Colonic mucosa (tissue), 4 donors: Measurements from ENCODE around the gene ARHGAP15. TPM values are rescaled to one million over a fixed set of nuclear protein-coding genes. Genes with fewer than 3 reads are reported as not detected.

Experiments
- DNase-seq: peaks from one replicate; pipeline ENCODE4 v3.0.0-alpha.2; 2020
- H3K27ac ChIP-seq: fragments of 200-600 bp; one replicate; pipeline ENCODE4 v1.8.0; 2021
- H3K27me3 ChIP-seq: fragments of 200-600 bp; one replicate; pipeline ENCODE4 v1.8.0; 2021
- H3K36me3 ChIP-seq: fragments of 200-600 bp; one replicate; pipeline ENCODE4 v1.8.0; 2021
- H3K4me1 ChIP-seq: fragments of 200-600 bp; one replicate; pipeline ENCODE4 v1.8.0; 2021; ENCODE audit warnings: mild to moderate bottlenecking
- H3K4me3 ChIP-seq: fragments of 200-600 bp; one replicate; pipeline ENCODE4 v1.8.0; 2021
- H3K9ac ChIP-seq, 2 donors: one replicate each; pipeline ENCODE4 v1.7.0; 2013; ENCODE audit warnings: control low read depth in 2 of 2, low read depth in 2 of 2, low read length in 2 of 2
- H3K9me3 ChIP-seq: fragments of 200-600 bp; one replicate; pipeline ENCODE4 v1.8.0; 2021
- intact Hi-C: fragments of 100-400 bp; cut with DNase I; formaldehyde crosslinking; loops from one replicate; pipeline ENCODE4 v1.14.1; 2022
- total RNA-seq, 2 donors: library from RNA; stranded (reverse); fragmentation: NEBNext Ultra II Directional in 1 of 2; extraction: Animal tissue kit (Norgen Biotek cat#: 25700) in 1 of 2; gene quantifications; one replicate each; pipeline ENCODE4 v1.2.1, GENCODE V29; 2021
- TF ChIP-seq, protein P1 (sequence below): fragments of 200-600 bp; IDR thresholded peaks from one replicate; pipeline ENCODE4 v1.8.0; 2022; ENCODE audit warnings: antibody characterized with exemption, mild to moderate bottlenecking
- donor health status: healthy.
- donor health status: DM: no; HTN: no; CAD: no.
- donor health status: DM: no; HTN: no; CAD: no.

Gene ARHGAP15
- total RNA-seq, 2 donors from 2014 or later = 1.6 to 3.7 TPM

DNA sequence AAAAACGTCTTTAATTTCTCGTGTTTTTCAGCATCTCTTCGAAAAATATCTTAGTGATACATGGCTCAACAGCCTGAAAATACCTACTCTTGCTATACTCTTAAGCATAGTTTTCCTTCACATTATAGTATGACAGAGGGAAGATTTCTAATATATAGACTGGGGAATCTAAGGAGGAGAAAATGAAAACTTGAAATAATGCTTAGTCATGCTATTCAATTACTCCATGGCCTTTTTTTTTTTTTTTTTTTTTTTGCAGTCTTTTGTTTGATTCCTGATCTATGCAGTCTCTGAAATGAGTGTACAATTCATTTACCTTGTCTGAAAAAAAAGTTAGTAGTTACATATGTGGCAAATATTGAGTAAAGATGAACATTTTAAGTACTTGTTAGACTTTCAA lies 337.8 kb downstream of the ARHGAP15 start:
- Histone ChIP-seq H3K4me1 (no peaks in the 10 kb centered on the region), H3K36me3 (no peaks in the 10 kb centered on the region), H3K27me3 (no peaks in the 10 kb centered on the region), H3K9ac (no peak overlapping the region), H3K9me3 (no peaks in the 10 kb centered on the region), H3K27ac (no peak overlapping the region), H3K4me3 (no peak overlapping the region)
- intact Hi-C loops = no loop called here
- no peak for DNase-seq
- TF ChIP-seq, protein P1, sequence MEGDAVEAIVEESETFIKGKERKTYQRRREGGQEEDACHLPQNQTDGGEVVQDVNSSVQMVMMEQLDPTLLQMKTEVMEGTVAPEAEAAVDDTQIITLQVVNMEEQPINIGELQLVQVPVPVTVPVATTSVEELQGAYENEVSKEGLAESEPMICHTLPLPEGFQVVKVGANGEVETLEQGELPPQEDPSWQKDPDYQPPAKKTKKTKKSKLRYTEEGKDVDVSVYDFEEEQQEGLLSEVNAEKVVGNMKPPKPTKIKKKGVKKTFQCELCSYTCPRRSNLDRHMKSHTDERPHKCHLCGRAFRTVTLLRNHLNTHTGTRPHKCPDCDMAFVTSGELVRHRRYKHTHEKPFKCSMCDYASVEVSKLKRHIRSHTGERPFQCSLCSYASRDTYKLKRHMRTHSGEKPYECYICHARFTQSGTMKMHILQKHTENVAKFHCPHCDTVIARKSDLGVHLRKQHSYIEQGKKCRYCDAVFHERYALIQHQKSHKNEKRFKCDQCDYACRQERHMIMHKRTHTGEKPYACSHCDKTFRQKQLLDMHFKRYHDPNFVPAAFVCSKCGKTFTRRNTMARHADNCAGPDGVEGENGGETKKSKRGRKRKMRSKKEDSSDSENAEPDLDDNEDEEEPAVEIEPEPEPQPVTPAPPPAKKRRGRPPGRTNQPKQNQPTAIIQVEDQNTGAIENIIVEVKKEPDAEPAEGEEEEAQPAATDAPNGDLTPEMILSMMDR = no peak

DNA sequence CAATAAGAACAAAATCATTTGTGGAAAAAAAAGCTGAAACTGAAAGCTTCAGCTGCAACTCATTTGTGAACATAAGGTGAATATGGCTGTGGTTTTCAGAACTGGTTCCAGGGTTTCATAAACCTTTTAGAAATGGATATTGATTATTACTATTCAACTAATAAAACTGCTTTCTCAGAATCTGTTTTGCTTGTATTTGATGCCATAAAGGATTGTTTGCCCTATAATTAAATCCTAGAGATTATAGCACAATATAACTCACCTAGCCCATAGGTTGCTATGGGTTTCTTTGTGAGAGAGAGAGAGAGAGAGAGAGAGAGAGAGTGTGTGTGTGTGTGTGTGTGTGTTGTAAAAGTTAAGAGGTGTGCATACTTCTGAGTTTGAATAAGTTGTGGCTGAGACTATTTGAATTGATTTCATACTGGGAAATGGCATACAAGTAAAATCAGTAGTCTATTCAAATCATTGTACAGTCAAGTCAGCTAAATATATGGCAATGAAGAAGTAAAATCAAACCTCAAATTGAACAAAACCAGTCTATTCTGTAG lies 339.2 kb downstream of the ARHGAP15 start:
- no peaks in the 10 kb centered on the region for H3K27me3 ChIP-seq
- intact Hi-C loops = no loop called here
- TF ChIP-seq, protein P1 = no peak
- H3K36me3 ChIP-seq = no peaks in the 10 kb centered on the region
- no peaks in the 10 kb centered on the region for H3K9me3 ChIP-seq
- H3K4me3 ChIP-seq = no peak overlapping the region
- no peaks in the 10 kb centered on the region for H3K4me1 ChIP-seq
- H3K27ac ChIP-seq = no peak overlapping the region
- H3K9ac ChIP-seq = no peak overlapping the region
- DNase-seq = no peak

DNA sequence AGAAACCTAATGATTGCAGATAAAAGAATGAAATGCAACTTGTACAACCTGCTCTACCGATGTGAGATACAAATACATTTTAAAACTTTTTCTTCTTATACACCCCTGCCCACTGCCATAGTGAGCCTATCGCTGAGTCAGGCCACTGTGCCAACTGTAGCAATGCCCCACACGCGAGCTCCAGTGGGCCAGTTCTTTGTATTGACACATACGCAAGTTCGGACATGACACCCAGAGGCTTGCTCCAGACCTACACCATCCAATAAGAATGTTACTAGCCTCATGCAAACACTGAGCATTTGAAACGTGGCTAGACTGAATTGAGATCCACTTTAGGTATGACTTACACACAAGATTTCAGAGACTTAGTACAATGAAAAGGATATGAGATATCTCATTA lies 340.1 kb downstream of the ARHGAP15 start:
- TF ChIP-seq, protein P1 = no peak
- Histone ChIP-seq H3K27me3 (no peaks in the 10 kb centered on the region), H3K27ac (no peak overlapping the region), H3K9me3 (no peaks in the 10 kb centered on the region), H3K9ac (no peak overlapping the region), H3K4me3 (no peak overlapping the region), H3K36me3 (no peaks in the 10 kb centered on the region), H3K4me1 (no peaks in the 10 kb centered on the region)
- intact Hi-C loops = no loop called here
- DNase-seq = no peak

DNA sequence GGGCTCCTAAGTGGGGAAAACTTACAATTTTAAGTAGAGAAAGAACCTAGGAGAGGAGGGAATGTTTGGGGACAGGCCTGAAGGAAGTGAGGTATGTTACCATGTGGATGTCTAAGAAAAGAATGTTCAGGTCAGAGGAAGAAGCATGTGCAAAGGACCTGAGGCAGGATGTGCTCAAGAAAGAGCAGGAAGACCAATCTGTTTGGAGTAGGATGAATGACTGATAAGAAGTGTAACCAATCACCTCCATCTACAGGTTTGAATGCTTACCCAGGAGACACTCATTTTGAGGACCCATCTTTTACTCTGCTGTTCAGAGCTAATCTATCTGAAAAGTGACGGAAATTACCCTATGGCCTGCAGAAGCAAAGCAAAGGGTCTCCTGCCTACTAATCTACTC lies 342.3 kb downstream of the ARHGAP15 start:
- intact Hi-C loops = no loop called here
- no peak overlapping the region for H3K27ac ChIP-seq
- no peaks in the 10 kb centered on the region for H3K36me3 ChIP-seq
- no peak for DNase-seq
- TF ChIP-seq, protein P1 = no peak
- H3K4me3 ChIP-seq = no peak overlapping the region
- no peak overlapping the region for H3K9ac ChIP-seq
- no peaks in the 10 kb centered on the region for H3K27me3 ChIP-seq
- no peaks in the 10 kb centered on the region for H3K9me3 ChIP-seq
- H3K4me1 ChIP-seq = no peaks in the 10 kb centered on the region

DNA sequence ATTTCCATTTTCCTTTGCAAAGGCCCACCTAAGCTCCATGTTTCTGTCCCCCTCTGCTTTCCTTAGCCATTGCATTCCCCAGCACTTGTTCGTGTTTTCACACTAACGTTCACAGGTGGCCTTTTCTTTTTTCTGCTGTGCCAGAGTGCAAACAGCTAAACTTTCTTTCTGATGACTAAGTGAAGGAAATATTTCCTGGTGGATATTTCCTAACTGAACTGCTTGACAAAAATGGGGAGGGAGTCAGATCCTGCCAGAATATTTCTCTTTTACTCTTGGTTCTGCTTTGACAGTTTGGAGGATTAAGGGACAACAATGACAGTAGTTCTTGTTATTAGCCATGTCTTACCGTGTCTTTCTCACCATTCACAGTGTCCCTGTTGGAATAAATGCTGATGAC lies 344.0 kb downstream of the ARHGAP15 start:
- TF ChIP-seq, protein P1 = no peak
- no peak for DNase-seq

More for the DNA sequence above, 344.0 kb downstream of the ARHGAP15 start:
- H3K36me3 ChIP-seq = no peaks in the 10 kb centered on the region
- intact Hi-C loops = no loop called here
- H3K9ac ChIP-seq = no peak overlapping the region
- H3K4me1 ChIP-seq = no peaks in the 10 kb centered on the region
- H3K27ac ChIP-seq = no peak overlapping the region
- H3K9me3 ChIP-seq = no peaks in the 10 kb centered on the region
- no peak overlapping the region for H3K4me3 ChIP-seq
- H3K27me3 ChIP-seq = no peaks in the 10 kb centered on the region
